HG03521 (cell line): ENCODE measurements around the gene ANKRD16.
A peak's percentile ranks its signal among the peaks of the same experiment; 100 is the strongest.
"Not testable (repeated sequence)": the region's sequence is repeated elsewhere in the genome, so short reads cannot be mapped to it uniquely, and the experiment has no call there.

Experiments used
- ATAC-seq: cut with Tn5 transposase; IDR thresholded peaks from one replicate; pipeline ENCODE4 v1.9.1; 2021; ENCODE audit warnings: mild to moderate bottlenecking, moderate library complexity; ENCODE audit not compliant: unreplicated experiment

The ANKRD16 gene

GRCh38 chr10:5877041-5877440 is 12.7 kb downstream of the ANKRD16 start:
- ATAC-seq: not testable (repeated sequence)

- no peak for ATAC-seq
Observed at GRCh38 chr10:5876181-5876768, 13.4 kb downstream of the ANKRD16 start.

- peak; percentile 76 for ATAC-seq
Observed at GRCh38 chr10:5873515-5873995, 16.1 kb downstream of the ANKRD16 start.

GRCh38 chr10:5871596-5871995 is 18.1 kb downstream of the ANKRD16 start:
- no peak for ATAC-seq

- ATAC-seq: no peak
Observed at GRCh38 chr10:5869156-5869555, 20.5 kb downstream of the ANKRD16 start.

GRCh38 chr10:5868383-5868782 is 21.3 kb downstream of the ANKRD16 start:
- ATAC-seq: not testable (repeated sequence)

- ATAC-seq: not testable (repeated sequence)
Observed at GRCh38 chr10:5867091-5867615, 22.5 kb downstream of the ANKRD16 start.

GRCh38 chr10:5866451-5867081 is 23.1 kb downstream of the ANKRD16 start:
- not testable (repeated sequence) for ATAC-seq

- ATAC-seq: not testable (repeated sequence)
Observed at GRCh38 chr10:5862981-5863685, 26.6 kb downstream of the ANKRD16 start.

- peak; percentile 94 for ATAC-seq
Observed at GRCh38 chr10:5862360-5862961, 27.2 kb downstream of the ANKRD16 start.

- no peak for ATAC-seq
Observed at GRCh38 chr10:5860066-5860465, 29.6 kb downstream of the ANKRD16 start.

GRCh38 chr10:5858811-5859210 is 30.9 kb downstream of the ANKRD16 start:
- ATAC-seq: no peak

GRCh38 chr10:5856701-5857004 is 33.0 kb downstream of the ANKRD16 start:
- ATAC-seq: no peak

GRCh38 chr10:5855979-5856700 is 33.6 kb downstream of the ANKRD16 start:
- no peak for ATAC-seq

- no peak for ATAC-seq
Observed at GRCh38 chr10:5854131-5854475, 35.6 kb downstream of the ANKRD16 start.

GRCh38 chr10:5846667-5847066 is 43.0 kb downstream of the ANKRD16 start:
- ATAC-seq: not testable (repeated sequence)

GRCh38 chr10:5844345-5845055 is 45.2 kb downstream of the ANKRD16 start:
- no peak for ATAC-seq

- ATAC-seq: no peak
Observed at GRCh38 chr10:5843686-5844344, 45.9 kb downstream of the ANKRD16 start.

- ATAC-seq: no peak
Observed at GRCh38 chr10:5841965-5842364, 47.7 kb downstream of the ANKRD16 start.
